HG03135 (cell line): ENCODE measurements around the gene MEN1.
"Not testable (repeated sequence)": the region's sequence is repeated elsewhere in the genome, so short reads cannot be mapped to it uniquely, and the experiment has no call there.

Experiments used
- ATAC-seq: cut with Tn5 transposase; IDR thresholded peaks from one replicate; pipeline ENCODE4 v1.9.1; 2021; ENCODE audit warnings: mild to moderate bottlenecking, moderate library complexity; ENCODE audit not compliant: unreplicated experiment

Gene MEN1

GRCh38 chr11:64846998-64847666 is 36.8 kb upstream of the MEN1 start:
- ATAC-seq, result no peak

- not testable (repeated sequence) for ATAC-seq
These were observed 35.4 kb upstream of the MEN1 start for GRCh38 chr11:64845776-64846129.

GRCh38 chr11:64845129-64845775 is 34.9 kb upstream of the MEN1 start:
- ATAC-seq, result no peak

- no peak for ATAC-seq
These were observed 34.2 kb upstream of the MEN1 start, which contains the start of gene CDC42BPG for GRCh38 chr11:64844330-64845128. Gene CDC42BPG (minus strand): TSS chr11:64844653. CDS start chr11:64844569, 84 bp downstream.

- no peak for ATAC-seq
These were observed 33.5 kb upstream of the MEN1 start for GRCh38 chr11:64843686-64844329.

- ATAC-seq, result no peak
These were observed 32.7 kb upstream of the MEN1 start for GRCh38 chr11:64842851-64843685.

GRCh38 chr11:64842366-64842759 is 32.0 kb upstream of the MEN1 start:
- no peak for ATAC-seq

- no peak for ATAC-seq
These were observed 31.4 kb upstream of the MEN1 start for GRCh38 chr11:64841592-64842365.

GRCh38 chr11:64839887-64840782 is 29.8 kb upstream of the MEN1 start:
- no peak for ATAC-seq

- no peak for ATAC-seq
These were observed 29.0 kb upstream of the MEN1 start for GRCh38 chr11:64839335-64839734.

GRCh38 chr11:64838600-64839334 is 28.4 kb upstream of the MEN1 start:
- no peak for ATAC-seq

GRCh38 chr11:64837887-64838351 is 27.6 kb upstream of the MEN1 start:
- ATAC-seq, result no peak

GRCh38 chr11:64836448-64837072 is 26.2 kb upstream of the MEN1 start:
- ATAC-seq, result no peak

- ATAC-seq, result no peak
These were observed 25.5 kb upstream of the MEN1 start for GRCh38 chr11:64835616-64836447.

- ATAC-seq, result no peak
These were observed 24.6 kb upstream of the MEN1 start for GRCh38 chr11:64834723-64835615.
